ENCODE data around the gene ZFR2. TPM values are rescaled to one million over a fixed set of nuclear protein-coding genes. Genes with fewer than 3 reads are reported as not detected.

ZFR2 gene
- total and polyA plus RNA-seq, 10 donors = 0.11 to 0.92 (median 0.33) TPM; not detected in 3

DNA sequence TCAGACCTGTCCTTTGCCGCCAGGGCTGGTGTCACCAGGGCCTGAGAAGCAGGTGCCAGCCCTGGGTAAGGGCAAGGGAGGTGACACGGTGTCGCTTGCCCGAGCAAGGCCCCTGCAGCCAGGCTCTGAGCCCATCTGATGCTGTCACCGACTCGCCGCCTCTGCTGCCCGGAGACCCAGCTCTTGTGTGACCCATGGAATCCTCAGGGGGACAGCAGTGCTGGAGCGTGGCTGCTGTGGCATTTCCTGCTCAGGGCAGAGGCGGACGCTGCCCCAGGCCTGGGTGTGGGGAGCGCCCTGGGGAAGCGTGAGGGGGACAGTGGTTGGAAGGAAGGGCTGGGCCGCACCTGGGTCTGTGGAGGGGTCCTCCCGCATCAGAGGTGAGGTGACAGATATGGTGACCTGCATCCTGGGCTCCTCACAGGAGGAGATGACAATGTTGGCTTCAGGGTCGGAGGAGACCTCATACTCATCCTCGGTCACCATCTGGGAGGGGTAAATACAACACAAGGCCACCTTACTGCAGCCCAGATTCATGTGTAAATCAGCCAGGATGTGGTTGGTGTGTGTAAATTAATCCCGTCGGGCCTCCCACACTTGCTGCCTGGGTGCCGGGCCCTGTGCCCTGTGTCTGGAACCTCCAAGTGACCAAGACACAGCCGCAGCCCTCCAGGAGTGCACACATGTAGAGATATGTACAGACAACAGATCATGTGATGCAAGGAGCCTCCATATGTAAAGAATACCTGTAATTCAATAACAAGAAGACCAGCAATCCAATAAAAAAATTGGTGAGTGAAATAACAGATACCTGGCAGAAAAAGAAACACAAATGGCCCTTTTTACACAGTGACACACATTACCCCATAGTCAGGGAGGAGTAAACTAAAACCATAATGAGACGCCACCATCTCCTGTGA, 55.1 kb downstream of the ZFR2 start:
- H3K4me3 ChIP-seq = peak overlapping the region in 1 of 8 donors; percentile 52
- no peaks in the 10 kb centered on the region for H3K9me3 ChIP-seq
- TF ChIP-seq, protein P1, sequence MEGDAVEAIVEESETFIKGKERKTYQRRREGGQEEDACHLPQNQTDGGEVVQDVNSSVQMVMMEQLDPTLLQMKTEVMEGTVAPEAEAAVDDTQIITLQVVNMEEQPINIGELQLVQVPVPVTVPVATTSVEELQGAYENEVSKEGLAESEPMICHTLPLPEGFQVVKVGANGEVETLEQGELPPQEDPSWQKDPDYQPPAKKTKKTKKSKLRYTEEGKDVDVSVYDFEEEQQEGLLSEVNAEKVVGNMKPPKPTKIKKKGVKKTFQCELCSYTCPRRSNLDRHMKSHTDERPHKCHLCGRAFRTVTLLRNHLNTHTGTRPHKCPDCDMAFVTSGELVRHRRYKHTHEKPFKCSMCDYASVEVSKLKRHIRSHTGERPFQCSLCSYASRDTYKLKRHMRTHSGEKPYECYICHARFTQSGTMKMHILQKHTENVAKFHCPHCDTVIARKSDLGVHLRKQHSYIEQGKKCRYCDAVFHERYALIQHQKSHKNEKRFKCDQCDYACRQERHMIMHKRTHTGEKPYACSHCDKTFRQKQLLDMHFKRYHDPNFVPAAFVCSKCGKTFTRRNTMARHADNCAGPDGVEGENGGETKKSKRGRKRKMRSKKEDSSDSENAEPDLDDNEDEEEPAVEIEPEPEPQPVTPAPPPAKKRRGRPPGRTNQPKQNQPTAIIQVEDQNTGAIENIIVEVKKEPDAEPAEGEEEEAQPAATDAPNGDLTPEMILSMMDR (IDR thresholded peaks at IDR 0.05 in 8 of 11, conservative IDR thresholded peaks at IDR 0.05 in 3 of 11) = no peak
- peak in 1 of 3 donors; percentile 54 for TF ChIP-seq POLR2AphosphoS5 (IDR thresholded peaks at IDR 0.05)
- TF ChIP-seq POLR2A (IDR thresholded peaks at IDR 0.05) = no peak
- H3K36me3 ChIP-seq = no peaks in the 10 kb centered on the region
- WGBS, 5 donors = 58 to 67% (median 63%) methylated on average over 16 to 22 of the region's 22 CpGs
- DNase-seq = no peak
- intact Hi-C loops (cut with DNase I; ENCODE audit: low total_unique reads) = no loop called here
- H3K27me3 ChIP-seq (replicated peaks in 1 of 7) = no peaks in the 10 kb centered on the region
- H3K4me1 ChIP-seq = peaks cover 31 to 83% (median 53%) of the 10 kb centered on the region in 6 donors
- H3K27ac ChIP-seq = peak overlapping the region; percentile 66 to 90 (median 86)

DNA sequence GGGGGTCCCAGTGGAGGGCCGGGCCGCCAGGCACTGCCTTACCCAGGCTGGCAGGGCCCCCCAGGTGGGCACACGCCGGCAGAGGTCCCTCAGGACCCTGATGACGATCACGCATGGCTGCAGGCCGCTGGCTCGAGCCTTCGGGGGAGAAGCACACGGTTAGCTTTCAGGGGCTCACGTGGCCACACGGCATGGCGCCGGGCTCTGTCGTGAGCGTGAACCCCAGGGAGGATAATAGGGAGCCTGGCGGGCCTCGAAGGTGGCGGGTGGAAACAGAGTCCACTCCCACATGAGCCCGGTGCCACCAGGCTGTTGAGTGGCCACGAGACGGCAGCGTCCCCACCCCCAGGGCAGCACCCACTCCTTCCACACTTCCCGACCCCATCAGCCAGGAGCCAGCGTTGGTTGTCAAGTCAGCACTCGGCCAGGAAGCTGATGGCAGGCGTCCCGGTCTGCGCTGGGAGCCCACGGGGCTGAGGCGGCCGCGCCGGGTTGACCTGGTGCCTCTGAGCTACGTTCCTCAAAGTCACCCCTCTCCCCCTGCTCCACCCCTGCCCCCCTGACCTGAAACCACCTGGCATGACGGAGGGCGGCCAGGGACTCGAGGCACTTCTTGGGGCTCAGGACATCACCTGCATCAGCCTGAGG, 58.0 kb downstream of the ZFR2 start:
- Histone ChIP-seq H3K4me3 (peak overlapping the region in 1 of 8 donors; percentile 44), H3K4me1 (peaks cover 31 to 78% (median 53%) of the 10 kb centered on the region in 6 donors), H3K27ac (peak overlapping the region; percentile 62 to 90 (median 85)), H3K9me3 (no peaks in the 10 kb centered on the region), H3K36me3 (no peaks in the 10 kb centered on the region), H3K27me3 (replicated peaks in 1 of 7) (no peaks in the 10 kb centered on the region)
- TF ChIP-seq POLR2A (IDR thresholded peaks at IDR 0.05) (no peak), POLR2AphosphoS5 (IDR thresholded peaks at IDR 0.05) (peak in 2 of 3 donors; percentile 35 to 60)
- TF ChIP-seq, protein P1 (IDR thresholded peaks at IDR 0.05 in 8 of 11, conservative IDR thresholded peaks at IDR 0.05 in 3 of 11) = no peak
- intact Hi-C loops (cut with DNase I; ENCODE audit: low total_unique reads) = no loop called here
- DNase-seq = peak; percentile 87
- WGBS, 5 donors = 39 to 69% (median 61%) methylated on average over 16 to 38 of the region's 38 CpGs

DNA sequence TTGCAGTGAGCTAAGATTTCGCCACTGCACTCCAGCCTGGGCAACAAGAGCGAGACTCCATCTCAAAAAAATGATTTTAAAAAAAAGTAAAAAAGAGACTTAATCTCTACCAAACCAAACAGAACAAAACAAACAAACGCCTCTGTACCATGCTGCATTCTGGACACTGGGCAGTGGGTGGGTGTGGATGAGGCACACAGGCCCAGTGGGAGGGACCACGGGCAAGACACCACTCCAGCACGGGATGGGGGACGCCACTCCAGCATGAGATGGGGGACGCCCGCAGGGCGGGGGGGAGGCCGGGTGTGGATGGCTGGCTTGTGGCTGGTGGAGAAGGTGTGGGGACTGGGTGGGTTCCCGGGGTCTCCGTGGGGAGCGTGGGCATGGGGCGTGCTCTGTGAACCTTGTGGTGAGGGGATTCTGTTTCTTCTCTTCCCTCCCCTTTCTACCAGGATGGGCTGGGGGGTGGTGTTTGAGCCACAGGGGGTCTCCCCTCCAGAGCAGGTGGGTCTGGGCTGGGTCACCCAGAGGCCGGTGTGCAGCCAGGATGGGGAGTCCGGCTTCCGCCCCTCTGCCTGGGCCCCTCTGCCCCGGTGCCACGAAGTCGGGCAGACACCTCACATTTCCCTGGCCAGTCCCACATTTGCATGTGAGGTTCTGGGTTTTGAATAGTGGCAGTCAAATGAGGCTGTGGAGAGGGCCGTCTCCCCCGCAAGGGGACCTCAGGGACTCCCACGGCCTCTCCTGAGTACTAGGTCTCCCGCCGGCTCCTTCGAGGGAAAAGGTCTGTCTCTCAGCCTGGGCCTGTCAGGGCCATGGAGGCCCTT, 58.7 kb downstream of the ZFR2 start:
- no peak for DNase-seq
- no peaks in the 10 kb centered on the region for H3K36me3 ChIP-seq
- H3K4me1 ChIP-seq = peaks cover 31 to 82% (median 55%) of the 10 kb centered on the region in 6 donors
- peak in 1 of 3 donors; percentile 6 for TF ChIP-seq POLR2AphosphoS5 (IDR thresholded peaks at IDR 0.05)
- TF ChIP-seq POLR2A (IDR thresholded peaks at IDR 0.05) = no peak
- TF ChIP-seq, protein P1 (IDR thresholded peaks at IDR 0.05 in 8 of 11, conservative IDR thresholded peaks at IDR 0.05 in 3 of 11) = no peak
- H3K27me3 ChIP-seq (replicated peaks in 1 of 7) = no peaks in the 10 kb centered on the region
- peak overlapping the region in 1 of 8 donors; percentile 44 for H3K4me3 ChIP-seq
- H3K9me3 ChIP-seq = no peaks in the 10 kb centered on the region
- intact Hi-C loops (cut with DNase I; ENCODE audit: low total_unique reads) = no loop called here
- H3K27ac ChIP-seq = peak overlapping the region; percentile 62 to 90 (median 85)
- WGBS, 5 donors = 64 to 73% (median 68%) methylated on average over 25 to 26 of the region's 26 CpGs

All from spleen (tissue), 11 donors.